Measurements from ENCODE around the gene SPATA31E1. TPM values are rescaled to one million over a fixed set of nuclear protein-coding genes. Genes with fewer than 3 reads are reported as not detected.

The SPATA31E1 gene
- total RNA-seq, 6 experiments from 2014 or later = not detected

DNA sequence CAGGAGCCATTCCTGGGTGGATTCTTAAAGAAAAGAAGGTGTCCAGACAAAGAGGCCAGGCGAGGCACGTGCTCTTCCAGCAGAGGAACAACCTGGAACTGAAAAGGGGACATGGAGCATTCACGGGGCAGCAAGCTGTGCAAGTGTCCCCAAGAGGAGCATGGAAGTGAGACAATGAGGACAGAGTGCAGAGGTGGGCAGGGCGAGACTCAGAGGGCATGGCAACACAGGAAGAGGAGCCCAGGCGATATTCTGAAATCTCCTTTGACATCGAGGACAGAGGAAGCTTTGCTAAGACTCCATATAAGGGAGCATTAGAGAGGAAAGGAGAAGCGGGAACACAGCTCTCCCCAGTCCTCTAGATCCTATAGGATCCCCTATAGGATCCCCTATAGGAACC lies 29.4 kb upstream of the SPATA31E1 start:
- Mint-ChIP-seq H3K4me1 (ENCODE audit: low read depth) (peaks cover 18% of the 10 kb centered on the region), H3K27me3 (ENCODE audit: insufficient read depth) (no peaks in the 10 kb centered on the region; the same call in 1 of the 2 replicates), H3K9me3 (no peaks in the 10 kb centered on the region), H3K4me3 (no peak overlapping the region), H3K27ac (no peak overlapping the region), H3K36me3 (ENCODE audit: low read depth) (no peaks in the 10 kb centered on the region)
- DNase-seq = no peak
- no peak for TF ChIP-seq CTCF (IDR thresholded peaks at IDR 0.05)

DNA sequence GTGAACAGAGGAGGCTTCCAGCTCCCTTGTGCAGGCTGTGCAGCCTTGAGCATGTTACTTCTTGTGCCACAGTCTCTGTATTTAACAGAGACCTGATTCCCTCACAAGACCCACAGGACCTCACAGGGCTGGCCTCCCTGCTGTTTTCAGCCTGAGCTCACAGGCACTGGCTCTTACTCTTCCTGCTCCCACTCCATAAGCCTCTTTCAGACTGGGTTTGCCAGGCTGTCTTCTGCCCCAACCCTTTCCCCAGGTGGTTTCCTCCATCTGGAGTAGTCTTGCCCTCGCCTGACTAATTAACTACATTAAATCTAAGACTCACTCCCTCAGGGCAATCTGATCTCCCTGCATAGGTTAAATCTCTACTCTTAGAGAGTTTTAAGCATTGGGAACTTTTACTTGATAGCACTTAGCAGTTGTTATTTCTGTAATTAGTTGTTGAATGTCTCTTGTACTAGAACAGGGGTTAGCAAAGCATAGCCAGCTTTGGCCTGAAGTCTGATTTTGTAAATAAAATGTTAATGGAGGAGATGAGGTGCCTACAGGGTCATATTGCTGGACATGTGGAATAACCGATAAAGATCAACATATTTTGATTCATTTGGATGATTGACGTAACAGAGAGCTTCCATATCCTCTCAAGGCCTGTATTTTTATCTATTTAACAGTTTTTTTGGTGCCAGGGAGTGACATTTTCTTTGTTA lies 28.6 kb upstream of the SPATA31E1 start:
- peaks cover 2% of the 10 kb centered on the region; the same call in 1 of the 2 replicates for H3K36me3 Mint-ChIP-seq (ENCODE audit: low read depth)
- no peak for TF ChIP-seq CTCF (IDR thresholded peaks at IDR 0.05)
- no peak overlapping the region for H3K27ac Mint-ChIP-seq

DNA sequence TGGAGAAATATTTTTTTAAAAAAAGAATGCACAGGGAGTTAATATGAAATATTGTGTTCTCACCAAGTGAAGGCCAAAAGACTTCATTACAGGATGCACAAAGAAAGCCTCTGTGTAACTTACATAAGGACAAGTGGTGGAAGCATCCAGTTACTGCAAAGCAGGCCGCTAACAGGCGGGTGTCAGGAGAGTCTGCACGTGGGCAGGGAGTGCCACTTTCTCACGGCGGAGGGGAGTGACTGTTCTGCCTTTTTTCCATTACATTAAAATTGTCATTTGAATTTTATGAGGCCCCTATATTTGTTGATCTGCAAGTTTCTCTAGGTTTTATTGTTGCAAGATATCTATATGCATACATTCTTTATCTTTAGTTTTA lies 28.1 kb upstream of the SPATA31E1 start:
- no peak for TF ChIP-seq CTCF (IDR thresholded peaks at IDR 0.05)
- no peaks in the 10 kb centered on the region; the same call in 1 of the 2 replicates for H3K27me3 Mint-ChIP-seq (ENCODE audit: insufficient read depth)
- no peak overlapping the region for H3K4me3 Mint-ChIP-seq
- DNase-seq = no peak
- H3K27ac Mint-ChIP-seq = no peak overlapping the region
- H3K36me3 Mint-ChIP-seq (ENCODE audit: low read depth) = peaks cover 7% of the 10 kb centered on the region; the same call in 1 of the 2 replicates
- H3K4me1 Mint-ChIP-seq (ENCODE audit: low read depth) = peaks cover 18% of the 10 kb centered on the region
- peaks cover 9% of the 10 kb centered on the region; the same call in 1 of the 2 replicates for H3K9me3 Mint-ChIP-seq

More for the DNA sequence above, 28.6 kb upstream of the SPATA31E1 start:
- Mint-ChIP-seq H3K27me3 (ENCODE audit: insufficient read depth) (no peaks in the 10 kb centered on the region; the same call in 1 of the 2 replicates), H3K4me3 (no peak overlapping the region), H3K9me3 (peaks cover 4% of the 10 kb centered on the region; the same call in 1 of the 2 replicates), H3K4me1 (ENCODE audit: low read depth) (peaks cover 18% of the 10 kb centered on the region)
- no peak for DNase-seq

GRCh38 chr9:87855061-87855460 lies 27.6 kb upstream of the SPATA31E1 start:
- H3K9me3 Mint-ChIP-seq = peaks cover 10% of the 10 kb centered on the region
- DNase-seq = no peak
- H3K36me3 Mint-ChIP-seq (ENCODE audit: low read depth) = peaks cover 7% of the 10 kb centered on the region
- no peak overlapping the region for H3K27ac Mint-ChIP-seq
- H3K4me3 Mint-ChIP-seq = no peak overlapping the region
- H3K4me1 Mint-ChIP-seq (ENCODE audit: low read depth) = peaks cover 17% of the 10 kb centered on the region
- TF ChIP-seq CTCF (IDR thresholded peaks at IDR 0.05) = no peak
- H3K27me3 Mint-ChIP-seq (ENCODE audit: insufficient read depth) = no peaks in the 10 kb centered on the region; the same call in 1 of the 2 replicates

- DNase-seq = no peak
- Mint-ChIP-seq H3K27ac (no peak overlapping the region), H3K4me1 (ENCODE audit: low read depth) (peaks cover 13% of the 10 kb centered on the region), H3K9me3 (peaks cover 31% of the 10 kb centered on the region), H3K36me3 (ENCODE audit: low read depth) (peaks cover 28% of the 10 kb centered on the region), H3K27me3 (ENCODE audit: insufficient read depth) (no peaks in the 10 kb centered on the region; the same call in 1 of the 2 replicates), H3K4me3 (no peak overlapping the region)
- no peak for TF ChIP-seq CTCF (IDR thresholded peaks at IDR 0.05)
Measured at GRCh38 chr9:87857141-87857947, 25.3 kb upstream of the SPATA31E1 start.

Data from HFFc6 (cell line).